ENCODE data around the gene SMARCD1.

DNA sequence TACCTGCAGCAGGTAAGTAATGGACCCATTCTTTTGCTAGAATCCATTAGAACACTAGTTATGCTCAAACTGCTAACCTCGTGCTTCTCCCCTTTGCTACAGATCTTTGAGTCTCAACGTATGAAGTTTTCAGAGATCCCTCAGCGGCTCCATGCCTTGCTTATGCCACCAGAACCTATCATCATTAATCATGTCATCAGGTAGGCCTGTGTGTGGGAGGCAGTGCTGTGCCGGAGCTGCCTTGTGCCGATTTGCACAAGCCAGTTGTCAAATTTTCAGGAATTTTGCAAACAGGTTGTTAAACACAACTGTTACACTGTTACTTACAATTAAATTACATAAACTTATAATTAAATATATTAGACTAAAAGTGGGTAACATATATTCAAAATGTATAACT lies 5.2 kb downstream of the SMARCD1 start:
- TF ChIP-seq EP300 (IDR thresholded peaks at IDR 0.05) (no peak), POLR2A (IDR thresholded peaks at IDR 0.05; ENCODE audit: low read depth) (no peak), POLR2AphosphoS5 (IDR thresholded peaks at IDR 0.05) (no peak)
- TF ChIP-seq, protein P1, sequence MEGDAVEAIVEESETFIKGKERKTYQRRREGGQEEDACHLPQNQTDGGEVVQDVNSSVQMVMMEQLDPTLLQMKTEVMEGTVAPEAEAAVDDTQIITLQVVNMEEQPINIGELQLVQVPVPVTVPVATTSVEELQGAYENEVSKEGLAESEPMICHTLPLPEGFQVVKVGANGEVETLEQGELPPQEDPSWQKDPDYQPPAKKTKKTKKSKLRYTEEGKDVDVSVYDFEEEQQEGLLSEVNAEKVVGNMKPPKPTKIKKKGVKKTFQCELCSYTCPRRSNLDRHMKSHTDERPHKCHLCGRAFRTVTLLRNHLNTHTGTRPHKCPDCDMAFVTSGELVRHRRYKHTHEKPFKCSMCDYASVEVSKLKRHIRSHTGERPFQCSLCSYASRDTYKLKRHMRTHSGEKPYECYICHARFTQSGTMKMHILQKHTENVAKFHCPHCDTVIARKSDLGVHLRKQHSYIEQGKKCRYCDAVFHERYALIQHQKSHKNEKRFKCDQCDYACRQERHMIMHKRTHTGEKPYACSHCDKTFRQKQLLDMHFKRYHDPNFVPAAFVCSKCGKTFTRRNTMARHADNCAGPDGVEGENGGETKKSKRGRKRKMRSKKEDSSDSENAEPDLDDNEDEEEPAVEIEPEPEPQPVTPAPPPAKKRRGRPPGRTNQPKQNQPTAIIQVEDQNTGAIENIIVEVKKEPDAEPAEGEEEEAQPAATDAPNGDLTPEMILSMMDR (IDR thresholded peaks at IDR 0.05): no peak

Measured in esophagus muscularis mucosa (tissue), 4 donors.